ENCODE data around the gene PCSK5. TPM values are rescaled to one million over a fixed set of nuclear protein-coding genes. Genes with fewer than 3 reads are reported as not detected.
"Not testable (repeated sequence)": the region's sequence is repeated elsewhere in the genome, so short reads cannot be mapped to it uniquely, and the experiment has no call there.

Gene PCSK5
- total RNA-seq, 1 donor from 2014 or later = 8.9 TPM

DNA sequence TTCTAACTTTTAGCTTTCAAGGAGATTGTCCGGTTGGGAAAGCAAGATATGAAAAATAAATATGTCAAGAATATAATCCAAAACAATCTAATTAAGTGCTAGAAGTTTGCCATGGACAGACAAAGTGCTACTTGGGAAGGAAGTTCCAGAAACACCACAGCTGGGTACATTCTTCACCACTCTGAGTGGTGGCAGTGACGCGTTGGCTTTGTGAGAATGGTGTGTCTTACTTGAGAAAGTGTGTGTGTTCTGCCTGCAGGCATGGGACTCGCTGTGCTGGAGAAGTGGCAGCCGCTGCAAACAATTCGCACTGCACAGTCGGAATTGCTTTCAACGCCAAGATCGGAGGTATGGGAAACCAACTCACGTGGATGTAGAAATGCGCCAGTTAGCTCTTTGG lies 177.2 kb downstream of the PCSK5 start:
- H3K4me3 Mint-ChIP-seq (ENCODE audit: unreplicated experiment) = no peak overlapping the region
- DNase-seq (ENCODE audit: low spot score) = no peak
- H3K9me3 Mint-ChIP-seq (ENCODE audit: low read depth) = no peaks in the 10 kb centered on the region
- H3K27ac Mint-ChIP-seq (ENCODE audit: unreplicated experiment) = no peak overlapping the region
- peaks cover 5% of the 10 kb centered on the region for H3K36me3 Mint-ChIP-seq (ENCODE audit: low read depth)
- no peaks in the 10 kb centered on the region for H3K27me3 Mint-ChIP-seq (ENCODE audit: low read depth)
- no peaks in the 10 kb centered on the region for H3K4me1 Mint-ChIP-seq (ENCODE audit: low read depth)
- TF ChIP-seq, protein P1, sequence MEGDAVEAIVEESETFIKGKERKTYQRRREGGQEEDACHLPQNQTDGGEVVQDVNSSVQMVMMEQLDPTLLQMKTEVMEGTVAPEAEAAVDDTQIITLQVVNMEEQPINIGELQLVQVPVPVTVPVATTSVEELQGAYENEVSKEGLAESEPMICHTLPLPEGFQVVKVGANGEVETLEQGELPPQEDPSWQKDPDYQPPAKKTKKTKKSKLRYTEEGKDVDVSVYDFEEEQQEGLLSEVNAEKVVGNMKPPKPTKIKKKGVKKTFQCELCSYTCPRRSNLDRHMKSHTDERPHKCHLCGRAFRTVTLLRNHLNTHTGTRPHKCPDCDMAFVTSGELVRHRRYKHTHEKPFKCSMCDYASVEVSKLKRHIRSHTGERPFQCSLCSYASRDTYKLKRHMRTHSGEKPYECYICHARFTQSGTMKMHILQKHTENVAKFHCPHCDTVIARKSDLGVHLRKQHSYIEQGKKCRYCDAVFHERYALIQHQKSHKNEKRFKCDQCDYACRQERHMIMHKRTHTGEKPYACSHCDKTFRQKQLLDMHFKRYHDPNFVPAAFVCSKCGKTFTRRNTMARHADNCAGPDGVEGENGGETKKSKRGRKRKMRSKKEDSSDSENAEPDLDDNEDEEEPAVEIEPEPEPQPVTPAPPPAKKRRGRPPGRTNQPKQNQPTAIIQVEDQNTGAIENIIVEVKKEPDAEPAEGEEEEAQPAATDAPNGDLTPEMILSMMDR (IDR thresholded peaks at IDR 0.05) = no peak

DNA sequence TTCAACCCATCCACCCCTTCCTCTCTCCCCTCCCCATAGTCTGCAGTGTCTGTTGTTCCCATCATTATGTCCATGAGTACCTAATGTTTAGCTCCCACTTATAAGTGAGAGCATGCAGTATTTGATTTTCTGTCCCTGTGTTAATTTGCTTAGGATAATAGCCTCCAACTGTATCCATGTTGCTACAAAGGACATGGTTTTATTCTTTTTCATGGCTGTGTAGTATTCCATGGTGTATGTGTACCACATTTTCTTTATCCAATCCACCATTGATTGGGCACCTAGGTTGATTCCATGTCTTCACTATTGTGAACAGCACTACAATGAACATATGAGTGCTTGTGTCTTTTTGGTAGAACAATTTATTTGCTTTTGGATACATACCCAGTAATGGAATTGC lies 187.1 kb downstream of the PCSK5 start:
- TF ChIP-seq, protein P1 (IDR thresholded peaks at IDR 0.05) = no peak
- Mint-ChIP-seq H3K27me3 (ENCODE audit: low read depth) (no peaks in the 10 kb centered on the region), H3K27ac (ENCODE audit: unreplicated experiment) (no peak overlapping the region), H3K4me3 (ENCODE audit: unreplicated experiment) (no peak overlapping the region), H3K9me3 (ENCODE audit: low read depth) (peaks cover 18% of the 10 kb centered on the region), H3K36me3 (ENCODE audit: low read depth) (peaks cover 18% of the 10 kb centered on the region), H3K4me1 (ENCODE audit: low read depth) (no peaks in the 10 kb centered on the region)
- DNase-seq (ENCODE audit: low spot score) = no peak

DNA sequence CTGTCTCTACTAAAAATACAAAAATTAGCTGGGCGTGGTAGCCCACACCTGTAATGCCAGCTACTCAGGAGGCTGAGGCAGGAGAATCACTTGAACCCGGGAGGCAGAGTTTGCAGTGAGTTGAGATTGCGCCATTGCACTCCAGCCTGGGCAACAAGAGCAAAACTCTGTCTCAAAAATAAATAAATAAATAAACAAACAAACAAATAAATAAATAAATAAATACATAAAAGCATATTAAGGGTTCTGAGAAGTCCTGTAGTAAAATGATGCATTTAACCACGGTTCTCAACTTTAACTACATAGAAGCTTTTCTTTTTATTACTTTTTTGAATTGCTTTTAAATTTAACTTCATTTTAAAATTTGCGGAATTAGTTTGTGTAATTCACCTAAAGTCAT lies 190.8 kb downstream of the PCSK5 start:
- peaks cover 18% of the 10 kb centered on the region for H3K9me3 Mint-ChIP-seq (ENCODE audit: low read depth)
- not testable (repeated sequence) for DNase-seq (ENCODE audit: low spot score); H3K27me3 Mint-ChIP-seq (ENCODE audit: low read depth); H3K27ac Mint-ChIP-seq (ENCODE audit: unreplicated experiment); H3K4me3 Mint-ChIP-seq (ENCODE audit: unreplicated experiment)
- H3K36me3 Mint-ChIP-seq (ENCODE audit: low read depth) = peaks cover 17% of the 10 kb centered on the region
- peaks cover 13% of the 10 kb centered on the region for H3K4me1 Mint-ChIP-seq (ENCODE audit: low read depth)

DNA sequence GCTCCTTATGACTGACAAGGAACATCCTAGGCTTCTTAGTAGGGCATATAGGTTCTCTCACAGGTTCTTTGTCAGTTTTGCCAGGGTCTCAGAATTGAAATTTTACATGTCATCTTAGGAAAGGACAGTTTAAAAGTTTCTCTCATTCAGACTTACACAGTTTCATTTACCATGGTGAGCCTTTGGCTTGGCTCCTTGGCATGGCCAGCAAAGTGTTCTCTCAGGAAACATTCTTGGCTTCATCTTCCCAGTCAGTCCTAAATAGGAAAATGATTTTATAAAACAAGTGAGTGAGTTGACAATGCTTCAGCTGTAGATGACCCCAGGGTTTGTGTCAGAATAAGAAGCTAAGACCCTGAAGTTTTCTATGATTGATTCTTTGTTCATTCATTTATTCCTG lies 191.6 kb downstream of the PCSK5 start:
- Mint-ChIP-seq H3K4me3 (ENCODE audit: unreplicated experiment) (no peak overlapping the region), H3K9me3 (ENCODE audit: low read depth) (peaks cover 18% of the 10 kb centered on the region), H3K27ac (ENCODE audit: unreplicated experiment) (no peak overlapping the region), H3K4me1 (ENCODE audit: low read depth) (peaks cover 16% of the 10 kb centered on the region), H3K27me3 (ENCODE audit: low read depth) (no peaks in the 10 kb centered on the region), H3K36me3 (ENCODE audit: low read depth) (peaks cover 16% of the 10 kb centered on the region)
- TF ChIP-seq, protein P1 (IDR thresholded peaks at IDR 0.05) = no peak
- no peak for DNase-seq (ENCODE audit: low spot score)

DNA sequence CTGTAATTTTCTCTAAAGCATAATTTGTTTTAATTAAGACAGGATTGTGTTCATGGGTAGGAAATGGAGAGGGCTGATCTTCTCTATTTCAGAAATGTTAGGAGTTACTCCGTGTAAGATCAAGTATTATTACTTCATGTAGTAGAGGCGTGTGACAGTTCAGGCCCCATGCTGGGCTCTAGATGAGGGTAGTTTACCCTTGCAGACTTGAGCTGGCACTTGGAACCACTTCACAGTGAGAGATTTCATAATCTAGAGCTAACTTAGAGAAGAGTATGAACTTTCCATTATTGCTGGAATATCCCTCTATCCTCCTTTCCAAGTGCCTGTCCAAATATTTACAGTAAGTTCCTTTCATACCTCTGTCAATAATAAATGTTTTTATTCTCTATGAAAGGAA lies 195.1 kb downstream of the PCSK5 start:
- peaks cover 16% of the 10 kb centered on the region for H3K4me1 Mint-ChIP-seq (ENCODE audit: low read depth)
- TF ChIP-seq, protein P1 (IDR thresholded peaks at IDR 0.05) = no peak
- no peak overlapping the region for H3K4me3 Mint-ChIP-seq (ENCODE audit: unreplicated experiment)

DNA sequence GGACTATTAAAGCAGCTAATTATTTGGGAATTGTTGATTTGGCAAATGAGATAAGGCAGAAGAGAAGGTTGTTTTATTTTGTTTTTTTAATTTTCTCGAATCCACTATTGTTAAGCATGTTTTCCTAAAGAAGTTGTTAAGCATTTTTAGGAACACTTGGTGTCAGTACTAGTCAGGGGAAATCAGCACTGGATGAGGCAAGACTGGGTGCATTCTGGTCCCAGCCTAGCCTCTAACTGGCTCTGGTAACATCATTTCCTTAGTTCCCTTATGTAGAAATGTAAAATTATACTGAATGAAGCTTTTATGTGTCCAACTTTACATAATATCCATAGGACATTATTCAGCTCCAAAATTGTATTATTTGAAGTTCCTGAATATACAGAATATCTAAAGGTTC lies 196.1 kb downstream of the PCSK5 start:
- DNase-seq (ENCODE audit: low spot score) = no peak
- Mint-ChIP-seq H3K9me3 (ENCODE audit: low read depth) (no peaks in the 10 kb centered on the region), H3K36me3 (ENCODE audit: low read depth) (peaks cover 4% of the 10 kb centered on the region), H3K27me3 (ENCODE audit: low read depth) (no peaks in the 10 kb centered on the region), H3K4me3 (ENCODE audit: unreplicated experiment) (no peak overlapping the region), H3K27ac (ENCODE audit: unreplicated experiment) (no peak overlapping the region), H3K4me1 (ENCODE audit: low read depth) (peaks cover 16% of the 10 kb centered on the region)
- TF ChIP-seq, protein P1 (IDR thresholded peaks at IDR 0.05) = peak; percentile 26

More for the DNA sequence above, 195.1 kb downstream of the PCSK5 start:
- H3K27me3 Mint-ChIP-seq (ENCODE audit: low read depth) = no peaks in the 10 kb centered on the region
- H3K9me3 Mint-ChIP-seq (ENCODE audit: low read depth) = no peaks in the 10 kb centered on the region
- H3K36me3 Mint-ChIP-seq (ENCODE audit: low read depth) = peaks cover 4% of the 10 kb centered on the region
- no peak overlapping the region for H3K27ac Mint-ChIP-seq (ENCODE audit: unreplicated experiment)
- no peak for DNase-seq (ENCODE audit: low spot score)
